ENCODE results near the gene RABAC1.

DNA sequence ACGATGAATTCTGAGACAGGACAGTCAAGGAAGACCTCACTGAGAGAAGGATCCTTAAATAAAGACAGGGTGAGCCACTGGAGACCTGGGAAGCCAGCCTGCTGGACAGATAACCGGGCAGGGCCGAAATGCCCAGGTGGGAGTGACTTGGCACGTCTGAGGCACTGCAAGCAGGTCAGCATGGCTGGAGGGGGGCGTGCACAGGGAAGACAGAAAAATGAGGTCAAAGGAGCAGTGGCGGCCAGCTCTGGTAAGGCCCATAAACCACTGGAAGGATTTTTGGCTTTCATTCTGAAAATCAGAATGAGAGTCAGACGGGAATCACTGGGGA is 40.7 kb upstream of the RABAC1 start:
- TF ChIP-seq CTCF (IDR thresholded peaks at IDR 0.05; ENCODE audit: insufficient read depth, low read length, poor library complexity, severe bottlenecking) (no peak), EZH2phosphoT487 (conservative IDR thresholded peaks at IDR 0.05; ENCODE audit: low read length) (no peak)
